Fibroblast of mammary gland (primary cell): Measurements from ENCODE around the gene MRGPRX2.
A peak's percentile ranks its signal among the peaks of the same experiment; 100 is the strongest.

Experiments
- DNase-seq: peaks from one replicate; pipeline ENCODE4 v3.0.0-alpha.2; 2010; ENCODE audit warnings: low read depth
- H3K4me3 ChIP-seq: 2 replicates; pipeline ENCODE4 v1.5.1; 2011; ENCODE audit warnings: low read depth, mild to moderate bottlenecking, low read length, moderate library complexity; ENCODE audit not compliant: control insufficient read depth
- CTCF ChIP-seq: conservative IDR thresholded peaks from 2 replicates; pipeline ENCODE4 v1.5.1; 2011; ENCODE audit warnings: low read depth, low read length, inconsistent platforms; ENCODE audit not compliant: control insufficient read depth, insufficient read depth

MRGPRX2 gene

GRCh38 chr11:19071255-19071654 is 10.7 kb upstream of the MRGPRX2 start:
- no peak overlapping the region for H3K4me3 ChIP-seq
- DNase-seq: peak; percentile 88
- peak; percentile 99 for TF ChIP-seq CTCF

- TF ChIP-seq CTCF: no peak
- no peak overlapping the region for H3K4me3 ChIP-seq
- DNase-seq: no peak
Measured at GRCh38 chr11:19059833-19060232, 684 bp downstream of the MRGPRX2 start.

GRCh38 chr11:19055905-19056304 is 4.6 kb downstream of the MRGPRX2 start:
- DNase-seq: no peak
- no peak overlapping the region for H3K4me3 ChIP-seq
- no peak for TF ChIP-seq CTCF

- no peak overlapping the region for H3K4me3 ChIP-seq
- DNase-seq: peak; percentile 17
- TF ChIP-seq CTCF: no peak
Measured at GRCh38 chr11:19055016-19055415, 5.5 kb downstream of the MRGPRX2 start.

GRCh38 chr11:19053909-19054308 is 6.6 kb downstream of the MRGPRX2 start:
- TF ChIP-seq CTCF: no peak
- DNase-seq: no peak
- no peak overlapping the region for H3K4me3 ChIP-seq

GRCh38 chr11:19050281-19050680 is 10.2 kb downstream of the MRGPRX2 start:
- no peak overlapping the region for H3K4me3 ChIP-seq
- no peak for TF ChIP-seq CTCF
- no peak for DNase-seq

- no peak for TF ChIP-seq CTCF
- no peak for DNase-seq
- no peak overlapping the region for H3K4me3 ChIP-seq
Measured at GRCh38 chr11:19049351-19049750, 11.2 kb downstream of the MRGPRX2 start.
